Measurements from ENCODE around the gene TSC2. TPM values are rescaled to one million over a fixed set of nuclear protein-coding genes. Genes with fewer than 3 reads are reported as not detected.
A peak's percentile ranks its signal among the peaks of the same experiment; 100 is the strongest.

TSC2 gene
- total and polyA plus RNA-seq, 5 donors from 2014 or later = 22.7 to 133 (median 26.6) TPM

- Mint-ChIP-seq H3K27ac (no peak overlapping the region), H3K4me1 (no peaks in the 10 kb centered on the region), H3K4me3 (no peak overlapping the region), H3K9me3 (no peaks in the 10 kb centered on the region), H3K36me3 (no peaks in the 10 kb centered on the region), H3K27me3 (no peaks in the 10 kb centered on the region)
- Histone ChIP-seq H3K27me3 (ENCODE audit: control insufficient read depth, insufficient read depth, low read length) (no peaks in the 10 kb centered on the region), H3K4me3 (ENCODE audit: low read depth, low read length) (no peak overlapping the region), H3K27ac (ENCODE audit: insufficient read depth, low read length, poor library complexity, severe bottlenecking) (no peak overlapping the region), H3K36me3 (ENCODE audit: control insufficient read depth, insufficient read depth, low read length) (no peaks in the 10 kb centered on the region), H3K4me1 (ENCODE audit: control insufficient read depth, insufficient read depth, low read length, poor library complexity, severe bottlenecking) (no peaks in the 10 kb centered on the region), H3K9me3 (ENCODE audit: control insufficient read depth in 2 of 2, low read length in 2 of 2) (no peaks in the 10 kb centered on the region)
- DNase-seq (no peak), ATAC-seq (ENCODE audit: low read depth in 2 of 2) (no peak)
These were observed 12.2 kb upstream of the TSC2 start for GRCh38 chr16:2035431-2036199.

GRCh38 chr16:2036200-2036966 is 11.4 kb upstream of the TSC2 start:
- no peaks in the 10 kb centered on the region for H3K36me3 ChIP-seq (ENCODE audit: control insufficient read depth, insufficient read depth, low read length)
- no peak for ATAC-seq (ENCODE audit: low read depth in 2 of 2)
- no peaks in the 10 kb centered on the region for H3K9me3 Mint-ChIP-seq

GRCh38 chr16:2037115-2037514 is 10.7 kb upstream of the TSC2 start:
- no peak overlapping the region for H3K27ac ChIP-seq (ENCODE audit: insufficient read depth, low read length, poor library complexity, severe bottlenecking)
- no peaks in the 10 kb centered on the region for H3K36me3 ChIP-seq (ENCODE audit: control insufficient read depth, insufficient read depth, low read length)
- Mint-ChIP-seq H3K36me3 (no peaks in the 10 kb centered on the region), H3K27ac (peak overlapping the region in 1 of 3 donors; percentile 79), H3K4me1 (no peaks in the 10 kb centered on the region), H3K9me3 (no peaks in the 10 kb centered on the region), H3K4me3 (no peak overlapping the region), H3K27me3 (no peaks in the 10 kb centered on the region)
- no peaks in the 10 kb centered on the region for H3K27me3 ChIP-seq (ENCODE audit: control insufficient read depth, insufficient read depth, low read length)
- no peaks in the 10 kb centered on the region for H3K9me3 ChIP-seq (ENCODE audit: control insufficient read depth in 2 of 2, low read length in 2 of 2)
- ATAC-seq (ENCODE audit: low read depth in 2 of 2) = no peak
- no peaks in the 10 kb centered on the region for H3K4me1 ChIP-seq (ENCODE audit: control insufficient read depth, insufficient read depth, low read length, poor library complexity, severe bottlenecking)
- no peak overlapping the region for H3K4me3 ChIP-seq (ENCODE audit: low read depth, low read length)
- no peak for DNase-seq

More at GRCh38 chr16:2036200-2036966, 11.4 kb upstream of the TSC2 start:
- H3K4me1 Mint-ChIP-seq = no peaks in the 10 kb centered on the region
- H3K36me3 Mint-ChIP-seq = no peaks in the 10 kb centered on the region
- Histone ChIP-seq H3K4me1 (ENCODE audit: control insufficient read depth, insufficient read depth, low read length, poor library complexity, severe bottlenecking) (no peaks in the 10 kb centered on the region), H3K27me3 (ENCODE audit: control insufficient read depth, insufficient read depth, low read length) (no peaks in the 10 kb centered on the region), H3K27ac (ENCODE audit: insufficient read depth, low read length, poor library complexity, severe bottlenecking) (no peak overlapping the region), H3K9me3 (ENCODE audit: control insufficient read depth in 2 of 2, low read length in 2 of 2) (no peaks in the 10 kb centered on the region), H3K4me3 (ENCODE audit: low read depth, low read length) (no peak overlapping the region)
- no peaks in the 10 kb centered on the region for H3K27me3 Mint-ChIP-seq
- no peak overlapping the region for H3K4me3 Mint-ChIP-seq
- no peak for DNase-seq
- H3K27ac Mint-ChIP-seq = peak overlapping the region in 1 of 3 donors; percentile 79

GRCh38 chr16:2037647-2038381 is 10.0 kb upstream of the TSC2 start:
- no peak for ATAC-seq (ENCODE audit: low read depth in 2 of 2)
- H3K9me3 ChIP-seq (ENCODE audit: control insufficient read depth in 2 of 2, low read length in 2 of 2) = no peaks in the 10 kb centered on the region
- no peaks in the 10 kb centered on the region for H3K27me3 Mint-ChIP-seq

GRCh38 chr16:2038382-2039231 is 9.2 kb upstream of the TSC2 start:
- Mint-ChIP-seq H3K27me3 (no peaks in the 10 kb centered on the region), H3K27ac (no peak overlapping the region), H3K4me3 (no peak overlapping the region), H3K36me3 (no peaks in the 10 kb centered on the region), H3K4me1 (no peaks in the 10 kb centered on the region), H3K9me3 (no peaks in the 10 kb centered on the region)
- Histone ChIP-seq H3K36me3 (ENCODE audit: control insufficient read depth, insufficient read depth, low read length) (no peaks in the 10 kb centered on the region), H3K9me3 (ENCODE audit: control insufficient read depth in 2 of 2, low read length in 2 of 2) (no peaks in the 10 kb centered on the region), H3K27me3 (ENCODE audit: control insufficient read depth, insufficient read depth, low read length) (no peaks in the 10 kb centered on the region), H3K4me1 (ENCODE audit: control insufficient read depth, insufficient read depth, low read length, poor library complexity, severe bottlenecking) (no peaks in the 10 kb centered on the region), H3K4me3 (ENCODE audit: low read depth, low read length) (no peak overlapping the region), H3K27ac (ENCODE audit: insufficient read depth, low read length, poor library complexity, severe bottlenecking) (no peak overlapping the region)
- DNase-seq (no peak), ATAC-seq (ENCODE audit: low read depth in 2 of 2) (no peak)

More at GRCh38 chr16:2037647-2038381, 10.0 kb upstream of the TSC2 start:
- H3K36me3 ChIP-seq (ENCODE audit: control insufficient read depth, insufficient read depth, low read length) = no peaks in the 10 kb centered on the region
- no peaks in the 10 kb centered on the region for H3K4me1 Mint-ChIP-seq
- no peaks in the 10 kb centered on the region for H3K36me3 Mint-ChIP-seq
- no peak overlapping the region for H3K4me3 ChIP-seq (ENCODE audit: low read depth, low read length)
- no peaks in the 10 kb centered on the region for H3K9me3 Mint-ChIP-seq
- H3K27ac ChIP-seq (ENCODE audit: insufficient read depth, low read length, poor library complexity, severe bottlenecking) = no peak overlapping the region
- DNase-seq = no peak
- H3K4me3 Mint-ChIP-seq = no peak overlapping the region
- H3K27ac Mint-ChIP-seq = no peak overlapping the region
- H3K4me1 ChIP-seq (ENCODE audit: control insufficient read depth, insufficient read depth, low read length, poor library complexity, severe bottlenecking) = no peaks in the 10 kb centered on the region
- H3K27me3 ChIP-seq (ENCODE audit: control insufficient read depth, insufficient read depth, low read length) = no peaks in the 10 kb centered on the region

GRCh38 chr16:2039274-2040031 is 8.3 kb upstream of the TSC2 start:
- Histone ChIP-seq H3K36me3 (ENCODE audit: control insufficient read depth, insufficient read depth, low read length) (no peaks in the 10 kb centered on the region), H3K4me3 (ENCODE audit: low read depth, low read length) (no peak overlapping the region), H3K27me3 (ENCODE audit: control insufficient read depth, insufficient read depth, low read length) (no peaks in the 10 kb centered on the region), H3K9me3 (ENCODE audit: control insufficient read depth in 2 of 2, low read length in 2 of 2) (no peaks in the 10 kb centered on the region), H3K4me1 (ENCODE audit: control insufficient read depth, insufficient read depth, low read length, poor library complexity, severe bottlenecking) (no peaks in the 10 kb centered on the region), H3K27ac (ENCODE audit: insufficient read depth, low read length, poor library complexity, severe bottlenecking) (no peak overlapping the region)
- ATAC-seq (ENCODE audit: low read depth in 2 of 2) (no peak), DNase-seq (no peak)
- no peaks in the 10 kb centered on the region for H3K4me1 Mint-ChIP-seq
- no peaks in the 10 kb centered on the region for H3K27me3 Mint-ChIP-seq
- no peaks in the 10 kb centered on the region for H3K36me3 Mint-ChIP-seq
- no peaks in the 10 kb centered on the region for H3K9me3 Mint-ChIP-seq
- H3K4me3 Mint-ChIP-seq = no peak overlapping the region
- H3K27ac Mint-ChIP-seq = no peak overlapping the region
